Stimulated activated CD4-positive, alpha-beta T cell treated with anti-CD3 and anti-CD28 coated beads, Interleukin-1b, Interleukin-23, amount 100 ng/mL, for 4 hours (primary cell): ENCODE results near the gene ZNF74.
A peak's percentile ranks its signal among the peaks of the same experiment; 100 is the strongest.

Experiments
- DNase-seq, 2 donors: peaks; one replicate each; pipeline ENCODE4 v3.0.0-alpha.2; 2020; ENCODE audit warnings: low read depth in 2 of 2

Gene ZNF74

GRCh38 chr22:20420157-20420842, 26.3 kb downstream of the ZNF74 start:
- no peak for DNase-seq

GRCh38 chr22:20421507-20421874, 27.5 kb downstream of the ZNF74 start:
- no peak for DNase-seq

GRCh38 chr22:20422271-20423007, 28.5 kb downstream of the ZNF74 start:
- DNase-seq, result no peak

- no peak for DNase-seq
These were observed 29.3 kb downstream of the ZNF74 start for GRCh38 chr22:20423008-20423905.

- DNase-seq, result no peak
These were observed 30.1 kb downstream of the ZNF74 start for GRCh38 chr22:20423906-20424551.

- DNase-seq, result no peak
These were observed 30.6 kb downstream of the ZNF74 start for GRCh38 chr22:20424568-20424931.

GRCh38 chr22:20424932-20425565, 31.1 kb downstream of the ZNF74 start:
- DNase-seq, result no peak

- no peak for DNase-seq
These were observed 31.8 kb downstream of the ZNF74 start for GRCh38 chr22:20425566-20426258.

- DNase-seq, result no peak
These were observed 32.3 kb downstream of the ZNF74 start for GRCh38 chr22:20426259-20426615.

- no peak for DNase-seq
These were observed 33.4 kb downstream of the ZNF74 start for GRCh38 chr22:20427104-20427944.

- no peak for DNase-seq
These were observed 34.0 kb downstream of the ZNF74 start for GRCh38 chr22:20427945-20428417.

GRCh38 chr22:20428496-20429253, 34.7 kb downstream of the ZNF74 start:
- DNase-seq, result no peak

GRCh38 chr22:20429254-20430100, 35.5 kb downstream of the ZNF74 start:
- DNase-seq, result peak; percentile 70 to 79

GRCh38 chr22:20430101-20430719, 36.3 kb downstream of the ZNF74 start:
- no peak for DNase-seq

GRCh38 chr22:20430720-20431510, 37.0 kb downstream of the ZNF74 start:
- DNase-seq, result peak in 1 of 2 donors; percentile 56

GRCh38 chr22:20431511-20432192, 37.7 kb downstream of the ZNF74 start:
- no peak for DNase-seq
